Measurements from ENCODE around the gene CYP1B1. TPM values are rescaled to one million over a fixed set of nuclear protein-coding genes. Genes with fewer than 3 reads are reported as not detected.

Gene CYP1B1
- total and polyA plus RNA-seq, 2 donors = 14.4 to 40.8 TPM

DNA sequence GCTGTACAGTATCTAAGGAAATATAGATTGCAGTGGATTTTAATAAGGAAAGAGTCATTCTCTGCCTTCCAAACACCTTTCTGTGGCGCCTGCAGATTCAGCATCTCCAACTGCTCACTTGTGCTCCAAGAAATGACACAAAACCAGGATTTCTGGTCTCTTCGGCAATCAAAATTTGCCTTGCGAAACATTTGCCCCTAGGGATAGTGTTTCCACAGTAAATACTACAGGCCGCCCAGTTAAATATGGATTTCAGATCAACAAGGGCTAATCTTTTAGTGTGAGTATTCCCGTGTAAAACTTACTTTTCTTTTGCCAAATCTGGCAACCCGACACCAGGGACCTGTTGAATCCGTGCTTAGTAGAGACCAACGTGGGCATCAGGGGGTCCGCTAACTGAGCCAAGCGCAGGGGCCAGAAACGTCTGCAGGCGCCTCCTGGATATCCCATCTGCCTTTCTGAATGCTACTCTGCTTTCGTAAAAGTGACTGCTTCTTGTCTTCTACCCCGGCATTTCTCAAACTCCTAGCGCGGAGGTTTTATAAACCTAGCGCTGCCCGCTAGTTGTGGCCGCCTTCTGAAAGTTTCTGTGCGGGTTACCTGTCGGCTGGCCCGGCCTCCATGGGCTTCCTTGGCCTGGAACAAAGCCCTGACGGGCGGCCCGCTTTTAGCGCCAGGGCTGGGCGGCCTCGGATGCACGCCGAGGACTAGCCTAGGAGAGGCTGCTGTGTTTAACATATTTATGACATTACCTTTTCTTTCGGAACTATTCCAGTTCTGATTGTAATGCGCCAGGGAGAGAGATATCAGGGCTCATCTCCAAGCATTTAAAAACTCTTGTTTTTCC is 2.5 kb downstream of the CYP1B1 start:
- Histone ChIP-seq H3K4me1 (ENCODE audit: control insufficient read depth in 2 of 2, insufficient read depth in 2 of 2, low read length in 2 of 2) (no peaks in the 10 kb centered on the region), H3K4me3 (ENCODE audit: low read length in 2 of 2) (peak overlapping the region; percentile 17 to 36), H3K36me3 (ENCODE audit: control insufficient read depth in 2 of 2, insufficient read depth in 2 of 2, low read length in 1 of 2) (no peaks in the 10 kb centered on the region), H3K9me3 (ENCODE audit: control insufficient read depth in 2 of 2, insufficient read depth in 1 of 2, low read length in 1 of 2) (peaks cover 0 to 2% of the 10 kb centered on the region in 2 donors), H3K27ac (ENCODE audit: low read depth in 1 of 2, low read length in 1 of 2) (peak overlapping the region; percentile 43 to 46), H3K27me3 (ENCODE audit: control insufficient read depth in 2 of 2, insufficient read depth in 1 of 2, low read length in 1 of 2) (peaks cover 56 to 80% of the 10 kb centered on the region in 2 donors)
- WGBS = 18% methylated on average over 32 of the region's 32 CpGs
- no peak for DNase-seq (ENCODE audit: low read depth in 6 of 9, low spot score in 9 of 9)

DNA sequence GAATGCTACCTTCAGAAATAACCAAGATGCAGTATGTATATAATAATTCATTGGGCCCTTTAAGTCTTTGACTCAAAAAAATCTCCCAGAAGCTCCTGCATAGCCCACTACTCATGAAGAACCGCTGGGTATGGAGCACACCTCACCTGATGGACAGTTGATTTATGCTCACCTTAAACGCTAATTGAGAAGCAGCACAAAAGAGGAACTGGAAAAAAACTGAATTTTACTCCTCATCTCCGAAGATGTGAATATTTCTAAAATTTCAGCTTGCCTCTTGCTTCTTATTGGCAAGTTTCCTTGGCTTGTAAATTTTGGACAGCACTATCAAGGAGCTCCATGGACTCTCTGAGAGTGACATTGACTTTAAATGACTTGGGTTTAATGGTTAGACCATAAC is 5.5 kb downstream of the CYP1B1 start:
- Histone ChIP-seq H3K4me3 (ENCODE audit: low read length in 2 of 2) (peak overlapping the region in 1 of 2 donors; percentile 4), H3K9me3 (ENCODE audit: control insufficient read depth in 2 of 2, insufficient read depth in 1 of 2, low read length in 1 of 2) (no peaks in the 10 kb centered on the region), H3K4me1 (ENCODE audit: control insufficient read depth in 2 of 2, insufficient read depth in 2 of 2, low read length in 2 of 2) (no peaks in the 10 kb centered on the region), H3K36me3 (ENCODE audit: control insufficient read depth in 2 of 2, insufficient read depth in 2 of 2, low read length in 1 of 2) (no peaks in the 10 kb centered on the region), H3K27me3 (ENCODE audit: control insufficient read depth in 2 of 2, insufficient read depth in 1 of 2, low read length in 1 of 2) (peaks cover 33 to 50% of the 10 kb centered on the region in 2 donors), H3K27ac (ENCODE audit: low read depth in 1 of 2, low read length in 1 of 2) (peak overlapping the region in 1 of 2 donors; percentile 52)
- 48% methylated on average over 3 of the region's 3 CpGs for WGBS
- DNase-seq (ENCODE audit: low read depth in 6 of 9, low spot score in 9 of 9) = no peak

DNA sequence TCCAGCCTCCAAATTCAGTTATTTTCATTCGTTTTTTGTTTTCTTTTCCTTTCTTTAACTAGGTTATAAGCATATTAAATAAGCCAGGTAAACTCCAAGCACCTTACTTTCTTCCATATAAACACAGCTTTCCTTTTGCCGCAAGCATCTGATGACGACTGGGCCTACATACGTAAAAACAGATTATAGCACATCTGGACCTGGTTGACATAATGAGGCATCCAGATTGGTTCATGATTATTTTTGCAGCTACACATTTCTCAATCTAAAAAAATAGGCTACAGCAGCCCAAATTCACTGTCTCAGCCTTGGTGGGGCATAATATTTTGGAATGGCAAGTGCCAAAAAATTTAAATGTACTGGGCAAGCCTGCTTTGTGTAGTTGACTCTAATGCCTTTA is 7.7 kb downstream of the CYP1B1 start:
- H3K27me3 ChIP-seq (ENCODE audit: control insufficient read depth in 2 of 2, insufficient read depth in 1 of 2, low read length in 1 of 2) = peaks cover 11 to 28% of the 10 kb centered on the region in 2 donors
- no peaks in the 10 kb centered on the region for H3K36me3 ChIP-seq (ENCODE audit: control insufficient read depth in 2 of 2, insufficient read depth in 2 of 2, low read length in 1 of 2)
- WGBS = 91% methylated on average over 4 of the region's 4 CpGs
- no peaks in the 10 kb centered on the region for H3K9me3 ChIP-seq (ENCODE audit: control insufficient read depth in 2 of 2, insufficient read depth in 1 of 2, low read length in 1 of 2)
- no peak overlapping the region for H3K27ac ChIP-seq (ENCODE audit: low read depth in 1 of 2, low read length in 1 of 2)
- no peak for DNase-seq (ENCODE audit: low read depth in 6 of 9, low spot score in 9 of 9)
- no peak overlapping the region for H3K4me3 ChIP-seq (ENCODE audit: low read length in 2 of 2)
- H3K4me1 ChIP-seq (ENCODE audit: control insufficient read depth in 2 of 2, insufficient read depth in 2 of 2, low read length in 2 of 2) = no peaks in the 10 kb centered on the region

DNA sequence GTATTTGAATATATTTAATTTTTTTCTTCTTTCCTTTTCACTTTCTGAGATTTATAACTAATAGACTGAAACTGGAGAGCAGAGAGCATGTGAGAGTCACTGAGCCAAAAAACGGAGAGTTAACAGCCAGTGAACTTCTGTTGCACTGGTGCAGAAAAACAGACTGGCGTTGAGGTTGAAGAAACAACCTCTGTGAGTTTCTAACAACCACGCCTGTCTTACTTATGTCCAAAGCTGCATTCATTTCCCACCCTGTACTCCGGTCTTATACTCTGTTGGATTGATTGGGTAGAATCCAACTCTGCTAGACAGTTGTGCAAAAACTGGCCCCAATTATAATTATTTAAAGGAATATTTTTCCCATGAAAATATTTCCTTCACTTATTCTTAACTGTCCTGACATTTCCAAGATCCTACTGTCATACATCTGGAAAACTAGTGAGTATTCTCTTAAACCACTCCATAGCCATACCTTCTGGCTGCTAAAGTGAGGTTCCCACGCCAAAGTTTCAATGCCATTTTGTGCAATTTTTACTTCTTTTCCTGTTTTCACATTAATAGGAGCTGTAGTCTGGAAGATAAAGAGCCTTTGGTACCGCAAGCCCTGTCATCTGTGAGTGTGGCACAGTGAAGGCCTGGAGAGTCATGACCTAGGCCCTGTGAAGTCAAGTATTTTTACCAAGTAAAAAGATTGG is 9.4 kb downstream of the CYP1B1 start:
- Histone ChIP-seq H3K27me3 (ENCODE audit: control insufficient read depth in 2 of 2, insufficient read depth in 1 of 2, low read length in 1 of 2) (peaks cover 0 to 12% of the 10 kb centered on the region in 2 donors), H3K4me3 (ENCODE audit: low read length in 2 of 2) (no peak overlapping the region), H3K4me1 (ENCODE audit: control insufficient read depth in 2 of 2, insufficient read depth in 2 of 2, low read length in 2 of 2) (no peaks in the 10 kb centered on the region), H3K36me3 (ENCODE audit: control insufficient read depth in 2 of 2, insufficient read depth in 2 of 2, low read length in 1 of 2) (no peaks in the 10 kb centered on the region), H3K27ac (ENCODE audit: low read depth in 1 of 2, low read length in 1 of 2) (peak overlapping the region in 1 of 2 donors; percentile 28), H3K9me3 (ENCODE audit: control insufficient read depth in 2 of 2, insufficient read depth in 1 of 2, low read length in 1 of 2) (no peaks in the 10 kb centered on the region)
- WGBS = 91% methylated on average over 6 of the region's 6 CpGs
- DNase-seq (ENCODE audit: low read depth in 6 of 9, low spot score in 9 of 9) = no peak

DNA sequence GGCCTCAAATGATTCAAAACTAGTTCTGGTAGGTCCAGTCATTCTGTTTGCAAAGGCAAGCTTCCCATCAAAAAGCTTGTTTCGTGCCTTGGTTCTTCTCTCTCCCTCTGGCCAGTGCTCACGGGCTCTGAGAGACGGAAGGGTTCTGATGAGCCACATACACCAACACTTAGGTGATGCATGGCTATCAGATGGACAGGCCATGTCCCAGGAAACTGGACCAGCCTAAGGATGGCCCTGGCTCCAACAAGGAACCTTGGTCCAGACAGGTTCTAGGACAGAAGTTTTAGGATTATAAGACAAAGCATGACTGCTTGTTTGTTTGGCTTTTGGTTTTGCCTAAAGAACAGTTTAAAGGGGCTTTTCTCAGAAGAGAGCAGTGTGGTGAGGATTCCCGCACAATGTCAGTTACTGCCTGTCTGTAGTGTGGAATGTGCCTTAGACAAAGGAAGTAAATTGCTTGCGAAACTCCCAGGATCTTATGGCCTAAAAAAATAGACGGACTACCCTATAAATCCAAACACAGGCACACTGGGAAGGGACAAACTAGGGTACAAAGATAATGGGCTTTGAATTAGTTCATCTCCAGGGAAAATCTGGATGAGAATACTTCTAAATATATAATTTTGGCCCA is 10.3 kb downstream of the CYP1B1 start:
- H3K27ac ChIP-seq (ENCODE audit: low read depth in 1 of 2, low read length in 1 of 2) = peak overlapping the region in 1 of 2 donors; percentile 56

DNA sequence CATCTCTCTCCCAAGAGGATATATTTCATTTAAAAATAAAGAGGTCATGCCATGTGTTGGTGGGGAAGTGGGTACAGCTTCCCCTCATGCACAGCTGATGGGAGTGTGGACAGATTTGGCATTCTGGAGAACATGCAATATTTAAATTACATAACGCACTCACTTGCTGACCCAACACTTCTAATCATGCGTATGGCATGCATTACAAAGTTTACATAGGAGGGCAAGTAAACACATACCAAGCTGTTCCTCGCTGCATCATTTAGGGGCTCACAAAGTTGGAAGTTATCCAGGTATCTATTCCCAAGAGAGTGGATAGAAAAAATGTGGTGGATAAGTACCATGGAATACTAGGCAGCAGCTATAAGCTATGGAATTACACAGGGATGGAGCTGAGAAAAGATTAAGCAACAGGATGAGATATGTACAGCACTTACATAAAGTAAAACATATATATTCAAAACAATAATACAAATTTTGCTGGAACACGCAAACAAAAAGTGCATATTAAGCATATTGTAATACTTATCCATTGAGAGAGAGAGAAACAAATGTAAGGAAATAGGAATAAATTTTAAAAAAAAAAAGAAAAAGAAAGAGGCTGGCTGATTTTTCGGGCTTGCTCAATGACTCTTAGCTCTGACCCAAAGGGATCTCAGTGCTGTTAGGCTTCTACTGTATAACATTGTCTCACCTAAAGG is 11.0 kb downstream of the CYP1B1 start:
- no peaks in the 10 kb centered on the region for H3K4me1 ChIP-seq (ENCODE audit: control insufficient read depth in 2 of 2, insufficient read depth in 2 of 2, low read length in 2 of 2)
- H3K9me3 ChIP-seq (ENCODE audit: control insufficient read depth in 2 of 2, insufficient read depth in 1 of 2, low read length in 1 of 2) = no peaks in the 10 kb centered on the region
- H3K27me3 ChIP-seq (ENCODE audit: control insufficient read depth in 2 of 2, insufficient read depth in 1 of 2, low read length in 1 of 2) = no peaks in the 10 kb centered on the region
- H3K4me3 ChIP-seq (ENCODE audit: low read length in 2 of 2) = no peak overlapping the region
- DNase-seq (ENCODE audit: low read depth in 6 of 9, low spot score in 9 of 9) = no peak
- 95% methylated on average over 5 of the region's 5 CpGs for WGBS
- peak overlapping the region in 1 of 2 donors; percentile 56 for H3K27ac ChIP-seq (ENCODE audit: low read depth in 1 of 2, low read length in 1 of 2)
- H3K36me3 ChIP-seq (ENCODE audit: control insufficient read depth in 2 of 2, insufficient read depth in 2 of 2, low read length in 1 of 2) = no peaks in the 10 kb centered on the region

More for the DNA sequence above, 10.3 kb downstream of the CYP1B1 start:
- Histone ChIP-seq H3K36me3 (ENCODE audit: control insufficient read depth in 2 of 2, insufficient read depth in 2 of 2, low read length in 1 of 2) (no peaks in the 10 kb centered on the region), H3K9me3 (ENCODE audit: control insufficient read depth in 2 of 2, insufficient read depth in 1 of 2, low read length in 1 of 2) (no peaks in the 10 kb centered on the region), H3K4me1 (ENCODE audit: control insufficient read depth in 2 of 2, insufficient read depth in 2 of 2, low read length in 2 of 2) (no peaks in the 10 kb centered on the region), H3K4me3 (ENCODE audit: low read length in 2 of 2) (no peak overlapping the region), H3K27me3 (ENCODE audit: control insufficient read depth in 2 of 2, insufficient read depth in 1 of 2, low read length in 1 of 2) (peaks cover 0 to 4% of the 10 kb centered on the region in 2 donors)
- no peak for DNase-seq (ENCODE audit: low read depth in 6 of 9, low spot score in 9 of 9)
- 94% methylated on average over 6 of the region's 6 CpGs for WGBS

DNA sequence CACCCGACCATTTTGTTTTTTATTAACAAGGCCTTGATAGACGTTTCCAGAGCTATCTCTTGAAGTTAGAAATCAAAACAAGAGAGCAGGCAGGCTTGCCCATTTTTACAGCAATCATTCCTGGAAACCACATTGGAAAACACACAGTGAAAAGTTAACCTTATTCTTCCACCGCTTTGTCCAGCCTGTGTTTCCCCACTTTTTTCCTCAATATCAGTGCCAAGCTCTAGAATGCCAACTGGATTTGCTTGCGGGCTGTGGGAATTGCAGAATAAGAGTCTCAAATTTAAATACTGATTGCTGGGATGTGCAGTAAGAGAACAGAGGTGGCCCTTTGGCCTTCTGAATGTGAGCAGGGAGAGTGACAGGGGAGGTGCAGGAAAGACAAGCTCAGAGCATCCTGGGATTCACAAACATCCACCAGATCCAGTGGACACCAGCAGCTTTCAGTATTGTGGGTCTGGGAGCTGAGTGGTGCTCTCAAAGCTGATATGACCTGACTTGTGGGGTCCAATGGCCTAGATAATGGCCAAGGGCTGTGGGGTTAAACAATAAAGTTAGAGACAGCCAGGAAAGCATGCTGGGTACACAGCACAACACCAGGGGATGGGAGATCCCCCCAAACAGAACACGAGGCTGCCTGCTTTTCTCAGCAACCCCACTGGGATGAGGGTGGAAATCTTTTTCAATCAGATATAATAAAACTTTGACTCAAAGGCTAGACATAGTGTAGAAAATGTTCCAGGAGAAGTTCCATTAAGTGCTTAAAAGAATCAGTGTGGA is 15.5 kb downstream of the CYP1B1 start:
- no peak for DNase-seq (ENCODE audit: low read depth in 6 of 9, low spot score in 9 of 9)
- Histone ChIP-seq H3K36me3 (ENCODE audit: control insufficient read depth in 2 of 2, insufficient read depth in 2 of 2, low read length in 1 of 2) (no peaks in the 10 kb centered on the region), H3K4me3 (ENCODE audit: low read length in 2 of 2) (no peak overlapping the region), H3K9me3 (ENCODE audit: control insufficient read depth in 2 of 2, insufficient read depth in 1 of 2, low read length in 1 of 2) (no peaks in the 10 kb centered on the region), H3K27ac (ENCODE audit: low read depth in 1 of 2, low read length in 1 of 2) (peak overlapping the region in 1 of 2 donors; percentile 60), H3K4me1 (ENCODE audit: control insufficient read depth in 2 of 2, insufficient read depth in 2 of 2, low read length in 2 of 2) (no peaks in the 10 kb centered on the region), H3K27me3 (ENCODE audit: control insufficient read depth in 2 of 2, insufficient read depth in 1 of 2, low read length in 1 of 2) (peaks cover 0 to 2% of the 10 kb centered on the region in 2 donors)
- 91% methylated on average over 5 of the region's 5 CpGs for WGBS

DNA sequence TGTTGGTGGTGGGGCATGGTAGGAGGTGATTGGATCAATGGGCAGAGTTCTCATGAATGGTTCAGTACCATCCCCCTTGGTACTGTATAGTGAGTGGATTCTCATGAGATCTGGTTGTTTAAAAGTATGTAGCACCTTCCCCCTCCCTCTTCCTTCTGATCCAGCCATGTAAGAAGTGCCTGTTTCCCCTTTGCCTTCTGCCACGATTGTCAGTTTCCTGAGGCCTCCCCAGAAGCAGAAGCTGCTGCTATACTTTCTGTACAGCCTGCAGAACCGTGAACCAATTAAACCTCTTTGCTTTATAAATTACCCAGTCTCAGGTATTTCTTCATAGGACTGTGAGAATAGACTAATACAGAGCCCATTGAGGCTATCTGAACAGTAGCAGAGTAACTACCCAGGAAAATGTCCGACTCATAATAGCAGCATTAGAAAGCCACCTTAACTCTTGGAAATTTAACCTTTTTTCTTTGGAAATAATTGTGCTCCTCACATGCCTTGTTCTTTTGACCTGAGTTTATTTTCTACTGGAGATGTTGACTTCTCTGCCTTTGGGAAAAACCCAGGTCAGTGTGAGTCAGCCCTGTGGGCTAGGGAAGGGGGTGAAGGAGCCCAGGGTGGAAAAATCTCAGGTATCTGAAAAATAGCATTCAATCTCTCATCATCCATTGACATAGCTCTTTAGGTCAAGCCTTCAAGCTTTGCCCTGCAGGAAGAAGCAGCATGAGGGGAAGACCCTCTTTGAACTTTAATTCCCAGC is 18.1 kb downstream of the CYP1B1 start:
- DNase-seq (ENCODE audit: low read depth in 6 of 9, low spot score in 9 of 9) = no peak
- Histone ChIP-seq H3K27ac (ENCODE audit: low read depth in 1 of 2, low read length in 1 of 2) (no peak overlapping the region), H3K27me3 (ENCODE audit: control insufficient read depth in 2 of 2, insufficient read depth in 1 of 2, low read length in 1 of 2) (peaks cover 0 to 2% of the 10 kb centered on the region in 2 donors), H3K36me3 (ENCODE audit: control insufficient read depth in 2 of 2, insufficient read depth in 2 of 2, low read length in 1 of 2) (no peaks in the 10 kb centered on the region), H3K9me3 (ENCODE audit: control insufficient read depth in 2 of 2, insufficient read depth in 1 of 2, low read length in 1 of 2) (no peaks in the 10 kb centered on the region), H3K4me3 (ENCODE audit: low read length in 2 of 2) (no peak overlapping the region), H3K4me1 (ENCODE audit: control insufficient read depth in 2 of 2, insufficient read depth in 2 of 2, low read length in 2 of 2) (no peaks in the 10 kb centered on the region)
- 37% methylated on average over 3 of the region's 3 CpGs for WGBS
